ENCODE data around the gene AP1S3. TPM values are rescaled to one million over a fixed set of nuclear protein-coding genes. Genes with fewer than 3 reads are reported as not detected.

The AP1S3 gene
- total RNA-seq, 2 donors from 2014 or later, result 0.71 to 1.0 TPM

GRCh38 chr2:223856021-223856420 is 18.6 kb upstream of the AP1S3 start:
- ATAC-seq (peak in 1 of 2 donors; percentile 59), DNase-seq (no peak)
- intact Hi-C loops (cut with DNase I), result no loop called here

GRCh38 chr2:223855426-223855825 is 18.0 kb upstream of the AP1S3 start:
- DNase-seq, result no peak
- intact Hi-C loops (cut with DNase I), result no loop called here
- no peak for ATAC-seq

- no peak for ATAC-seq
- no peak for DNase-seq
- intact Hi-C loops (cut with DNase I), result no loop called here
Measured at GRCh38 chr2:223854741-223855140, 17.4 kb upstream of the AP1S3 start.

- intact Hi-C loops (cut with DNase I), result no loop called here
- DNase-seq, result no peak
- ATAC-seq, result no peak
Measured at GRCh38 chr2:223853425-223853837, 16.0 kb upstream of the AP1S3 start.

- intact Hi-C loops (cut with DNase I), result no loop called here
- DNase-seq (no peak), ATAC-seq (no peak)
Measured at GRCh38 chr2:223852281-223852795, 15.0 kb upstream of the AP1S3 start.

- ATAC-seq (no peak), DNase-seq (no peak)
- intact Hi-C loops (cut with DNase I), result no loop called here
Measured at GRCh38 chr2:223847410-223847809, 10.0 kb upstream of the AP1S3 start.

- DNase-seq (no peak), ATAC-seq (peak in 1 of 2 donors; percentile 56)
- intact Hi-C loops (cut with DNase I), result no loop called here
Measured at GRCh38 chr2:223846515-223846914, 9.1 kb upstream of the AP1S3 start.

GRCh38 chr2:223841436-223842190 is 4.2 kb upstream of the AP1S3 start:
- ATAC-seq, result no peak
- intact Hi-C loops (cut with DNase I), result no loop called here

GRCh38 chr2:223835701-223836532 is 1.5 kb downstream of the AP1S3 start:
- ATAC-seq, result no peak
- intact Hi-C loops (cut with DNase I), result no loop called here
- no peak for DNase-seq

More at GRCh38 chr2:223841436-223842190, 4.2 kb upstream of the AP1S3 start:
- DNase-seq, result no peak

- ATAC-seq, result no peak
- no peak for DNase-seq
- intact Hi-C loops (cut with DNase I), result no loop called here
Measured at GRCh38 chr2:223834431-223834830, 3.0 kb downstream of the AP1S3 start.

- intact Hi-C loops (cut with DNase I), result no loop called here
- DNase-seq (no peak), ATAC-seq (no peak)
Measured at GRCh38 chr2:223832241-223832903, 5.0 kb downstream of the AP1S3 start.

- no peak for ATAC-seq
- intact Hi-C loops (cut with DNase I), result no loop called here
Measured at GRCh38 chr2:223829128-223829527, 8.3 kb downstream of the AP1S3 start.

GRCh38 chr2:223828314-223828713 is 9.1 kb downstream of the AP1S3 start:
- intact Hi-C loops (cut with DNase I), result no loop called here
- no peak for ATAC-seq
- no peak for DNase-seq

More at GRCh38 chr2:223829128-223829527, 8.3 kb downstream of the AP1S3 start:
- DNase-seq, result no peak

- DNase-seq, result no peak
- intact Hi-C loops (cut with DNase I), result no loop called here
- ATAC-seq, result no peak
Measured at GRCh38 chr2:223826995-223827394, 10.4 kb downstream of the AP1S3 start.

GRCh38 chr2:223824301-223824700 is 13.1 kb downstream of the AP1S3 start:
- intact Hi-C loops (cut with DNase I), result no loop called here
- ATAC-seq (no peak), DNase-seq (no peak)

GRCh38 chr2:223822818-223823217 is 14.6 kb downstream of the AP1S3 start:
- intact Hi-C loops (cut with DNase I), result no loop called here
- no peak for DNase-seq
- no peak for ATAC-seq

GRCh38 chr2:223820549-223820948 is 16.8 kb downstream of the AP1S3 start:
- DNase-seq (no peak), ATAC-seq (peak in 1 of 2 donors; percentile 69)
- intact Hi-C loops (cut with DNase I), result no loop called here

GRCh38 chr2:223819891-223820290 is 17.5 kb downstream of the AP1S3 start:
- no peak for DNase-seq
- ATAC-seq, result no peak
- intact Hi-C loops (cut with DNase I), result no loop called here

GRCh38 chr2:223815884-223816570 is 21.4 kb downstream of the AP1S3 start:
- intact Hi-C loops (cut with DNase I), result no loop called here
- ATAC-seq (peak in 1 of 2 donors; percentile 54), DNase-seq (no peak)
